Measurements from ENCODE around the gene ZAR1L.
A peak's percentile ranks its signal among the peaks of the same experiment; 100 is the strongest.

ZAR1L gene

DNA sequence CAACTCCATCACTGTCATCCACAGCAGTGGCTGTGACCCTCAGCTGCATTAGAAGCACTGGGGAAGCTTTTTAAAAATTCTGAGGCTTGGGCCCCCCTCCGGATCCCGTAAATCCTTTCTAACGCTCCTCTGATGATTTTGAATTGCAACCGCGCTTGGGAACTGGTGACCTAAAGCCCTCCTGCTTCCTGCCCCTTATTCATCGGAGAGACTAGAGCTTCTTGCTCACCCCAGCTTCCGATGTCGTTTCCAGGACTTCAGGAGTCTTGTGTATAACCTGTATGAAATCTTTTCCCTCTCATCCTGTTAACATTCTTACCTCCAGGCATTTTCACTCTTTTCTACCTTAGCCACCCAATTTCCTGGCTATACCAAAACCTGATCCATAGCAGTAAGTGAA, 14.8 kb downstream of the ZAR1L start:
- no peak for DNase-seq

DNA sequence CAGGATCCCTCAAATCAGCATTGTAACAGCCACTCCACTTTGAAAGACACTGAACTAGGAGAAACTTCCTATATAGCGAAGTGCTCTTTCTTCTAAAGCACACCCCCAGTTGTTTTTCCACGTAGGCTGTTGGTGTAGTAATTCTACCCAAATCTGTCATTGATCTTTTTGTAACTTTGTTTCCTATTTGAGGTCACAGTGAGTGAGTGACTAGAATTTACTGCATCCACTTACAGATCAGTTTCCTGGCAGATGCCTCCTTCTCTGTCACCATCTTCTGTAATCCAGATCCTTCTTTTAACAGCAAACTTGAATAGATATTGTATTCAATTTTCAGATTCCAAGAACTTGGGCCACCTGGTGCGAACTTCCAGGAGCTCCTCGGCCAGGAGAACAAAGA, 15.3 kb downstream of the ZAR1L start:
- no peak for DNase-seq

DNA sequence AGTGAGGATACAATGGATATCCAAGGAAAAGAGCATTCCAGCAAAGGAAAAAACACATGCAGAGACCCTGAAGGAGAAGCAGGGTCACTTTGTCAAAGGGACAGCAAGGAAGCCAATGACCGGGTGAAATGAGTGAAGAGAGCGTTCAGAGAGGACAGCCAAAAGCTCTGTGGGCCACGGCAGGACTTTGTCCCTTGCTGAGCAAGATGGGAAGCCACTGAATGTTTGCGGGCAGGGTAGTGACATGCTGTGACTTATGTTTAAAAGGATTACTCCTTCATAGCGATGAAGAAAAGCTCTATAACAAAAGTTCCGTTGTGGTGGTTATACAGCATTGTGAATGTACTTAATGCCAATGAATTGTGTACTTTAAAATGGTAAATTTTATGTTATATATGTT, 16.5 kb downstream of the ZAR1L start:
- no peak for DNase-seq

DNA sequence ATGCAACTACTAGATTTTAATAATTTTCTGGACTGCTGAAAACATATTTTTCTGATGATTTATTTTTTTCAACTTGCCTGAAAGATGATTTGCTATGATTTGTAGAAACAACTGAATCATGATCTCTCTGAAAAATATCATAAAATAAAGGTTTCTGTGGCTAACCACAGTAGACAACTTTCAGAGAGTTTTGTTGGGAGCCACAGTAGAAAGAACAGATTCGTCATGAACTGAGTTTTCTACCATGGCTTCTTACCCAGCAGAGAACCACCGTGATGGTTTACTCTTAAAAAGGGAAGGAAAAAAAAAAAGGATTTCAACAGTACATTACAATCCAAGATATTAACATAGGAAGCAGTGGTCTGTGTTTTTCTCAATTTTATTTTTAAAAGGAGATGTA, 18.0 kb downstream of the ZAR1L start:
- no peak for DNase-seq

DNA sequence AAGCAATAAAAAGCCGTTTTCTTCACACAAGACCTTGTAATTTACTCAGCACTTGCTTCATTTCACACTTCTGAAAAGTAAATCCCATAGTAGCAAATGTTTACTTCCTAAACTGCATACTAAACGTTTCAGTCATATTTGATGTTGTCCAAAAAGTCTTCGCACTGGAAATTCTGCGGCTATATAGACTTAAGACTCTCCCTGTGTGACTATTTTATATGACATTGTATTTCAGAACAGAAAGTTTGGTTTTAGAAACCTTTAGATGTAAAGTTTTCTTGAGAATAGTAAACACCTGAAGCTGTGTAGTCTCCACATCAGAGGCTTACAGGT, 29.6 kb downstream of the ZAR1L start:
- DNase-seq = no peak

DNA sequence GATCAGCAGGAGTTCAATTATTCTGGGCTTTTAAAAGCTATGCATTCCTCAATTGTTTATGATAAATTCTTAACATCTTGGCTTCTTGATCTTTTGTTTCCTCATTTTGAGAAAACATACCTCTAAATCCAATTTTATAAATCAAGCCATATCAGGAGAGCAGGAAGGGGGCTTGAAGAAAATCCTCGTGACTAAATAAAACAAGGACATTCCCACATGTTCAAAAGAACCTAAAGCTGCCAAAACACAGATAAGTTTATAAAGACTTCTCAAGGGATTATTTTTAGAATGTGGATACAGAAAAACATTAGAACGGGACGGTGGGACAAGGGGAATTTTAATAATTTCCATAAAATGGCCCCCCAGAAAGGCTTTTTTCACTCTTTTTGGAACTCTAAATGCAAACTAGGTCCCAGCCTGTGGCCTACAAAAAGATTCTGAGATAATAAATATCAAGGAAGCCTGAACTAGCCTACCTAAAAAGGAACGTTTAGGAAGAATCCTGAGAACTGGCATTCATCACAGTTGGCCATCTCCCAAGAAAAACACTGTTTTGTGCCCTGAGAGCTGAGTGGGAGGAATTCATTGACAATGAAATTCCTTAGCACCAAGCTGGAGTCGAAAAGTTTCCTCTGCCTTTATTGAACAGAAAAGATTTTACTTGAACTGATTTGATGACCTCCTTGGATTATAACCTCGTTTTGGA, 30.1 kb downstream of the ZAR1L start:
- DNase-seq = no peak

DNA sequence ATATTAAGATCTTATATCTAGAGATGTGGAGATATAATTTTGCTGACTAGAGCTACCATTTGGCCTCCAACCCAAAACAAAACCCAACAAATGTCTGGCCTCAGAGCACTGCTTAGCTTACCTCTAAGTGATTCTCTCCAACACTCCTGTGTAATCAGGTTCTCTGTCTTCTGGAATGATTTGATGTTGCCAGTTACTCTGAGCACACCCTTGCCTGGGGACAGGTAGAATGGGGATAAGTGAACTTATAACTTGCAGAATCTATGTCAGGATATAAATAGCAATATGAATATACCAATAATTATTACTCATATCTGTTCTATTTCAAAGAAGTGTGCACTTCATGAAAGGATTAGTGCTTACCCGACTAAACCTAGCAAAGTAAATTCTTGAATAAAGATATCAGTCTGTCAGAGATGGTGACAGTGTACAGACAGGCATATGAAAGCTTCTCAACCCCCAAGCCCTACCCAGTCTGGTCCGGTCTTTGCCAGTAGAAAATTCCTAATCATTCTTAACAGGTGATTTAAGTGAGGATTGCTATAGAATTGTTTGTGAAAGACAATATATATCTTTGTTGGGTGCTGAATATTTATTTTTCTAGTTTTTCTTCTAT, 33.0 kb downstream of the ZAR1L start:
- no peak for DNase-seq

DNA sequence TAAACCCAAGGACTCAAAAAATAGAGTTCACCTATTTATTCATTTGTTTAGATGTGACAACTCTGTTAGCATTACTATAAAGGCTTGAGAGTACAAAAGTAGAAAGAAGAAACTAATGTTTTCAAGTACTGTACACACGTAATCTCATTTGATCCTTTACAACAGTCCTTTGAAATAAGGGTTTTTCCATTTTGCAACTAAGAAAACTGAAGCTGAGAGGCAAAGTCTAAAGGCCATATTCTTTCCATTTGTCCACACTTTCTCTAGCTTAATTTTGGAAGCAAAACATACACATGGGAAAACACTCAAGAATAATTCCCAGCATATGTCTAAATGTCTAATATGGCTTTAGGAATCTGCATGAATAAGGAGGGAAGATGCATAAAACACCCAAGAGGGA, 34.1 kb downstream of the ZAR1L start:
- DNase-seq = no peak

DNA sequence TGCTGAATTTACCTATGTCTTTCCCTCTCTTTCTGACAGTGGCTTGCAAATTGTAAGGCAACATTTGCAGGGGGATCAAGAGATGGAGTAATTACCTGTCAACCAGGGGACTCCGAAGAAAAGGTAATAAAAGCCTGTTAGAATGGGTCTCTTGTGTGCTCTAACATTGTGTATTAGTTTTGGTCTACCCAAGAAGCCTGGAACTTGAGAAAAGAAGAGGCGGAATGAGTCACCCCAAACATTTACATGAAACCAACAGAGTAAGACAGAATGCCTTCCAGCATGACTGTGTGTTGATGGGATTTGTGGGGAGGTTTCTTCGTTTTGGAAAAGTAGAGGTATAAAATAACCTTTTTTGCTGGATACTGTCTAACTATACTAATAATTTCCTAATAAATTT, 36.7 kb downstream of the ZAR1L start:
- DNase-seq = no peak

DNA sequence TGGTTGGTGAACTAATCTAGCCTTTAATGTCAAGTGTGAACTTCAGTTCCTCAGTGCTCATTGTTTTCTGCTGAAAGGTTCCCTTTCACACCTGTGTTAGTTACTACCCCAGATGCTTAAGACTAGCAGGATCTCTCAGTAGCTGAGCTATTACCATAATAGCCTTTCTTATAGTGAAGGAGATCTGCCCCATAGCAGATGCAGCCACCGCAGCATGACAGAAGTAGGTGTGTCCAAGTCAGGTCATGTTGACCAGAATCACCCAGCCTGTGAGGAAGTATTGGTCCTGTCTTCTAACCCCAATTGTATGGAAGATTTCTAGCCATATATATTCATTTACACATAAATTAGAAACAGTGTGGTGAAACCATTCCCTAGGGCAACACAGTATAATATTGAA, 37.3 kb downstream of the ZAR1L start:
- no peak for DNase-seq

DNA sequence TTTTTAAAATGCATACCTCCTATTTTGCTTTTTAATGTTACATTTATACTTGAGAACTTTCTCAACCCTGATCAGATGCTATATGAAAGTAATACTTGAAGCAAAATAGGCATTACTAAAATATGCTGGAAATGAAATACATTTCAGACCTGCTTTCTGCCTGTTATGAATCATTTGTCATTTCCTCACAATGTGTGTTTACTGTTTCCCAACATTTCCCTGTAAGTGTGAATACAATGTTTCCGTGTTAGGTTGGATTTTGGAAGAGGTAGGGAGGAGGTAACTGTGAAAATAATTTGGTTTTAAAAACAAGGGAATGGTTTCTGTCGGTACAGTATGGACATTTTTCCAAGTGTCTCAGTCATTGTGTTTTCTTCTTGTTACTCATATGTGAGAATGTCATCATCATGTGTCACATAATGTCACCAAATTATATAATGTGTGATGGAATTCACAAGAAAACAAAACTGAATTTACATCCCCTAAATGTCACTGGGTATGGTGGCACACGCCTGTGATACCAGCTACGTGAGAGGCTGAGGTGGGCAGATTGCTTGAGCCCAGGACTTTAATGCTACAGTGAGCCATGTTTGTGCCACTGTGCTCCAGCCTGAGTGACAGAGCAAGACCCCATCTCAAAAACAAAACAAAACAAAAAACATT, 43.0 kb downstream of the ZAR1L start:
- DNase-seq = no peak

DNA sequence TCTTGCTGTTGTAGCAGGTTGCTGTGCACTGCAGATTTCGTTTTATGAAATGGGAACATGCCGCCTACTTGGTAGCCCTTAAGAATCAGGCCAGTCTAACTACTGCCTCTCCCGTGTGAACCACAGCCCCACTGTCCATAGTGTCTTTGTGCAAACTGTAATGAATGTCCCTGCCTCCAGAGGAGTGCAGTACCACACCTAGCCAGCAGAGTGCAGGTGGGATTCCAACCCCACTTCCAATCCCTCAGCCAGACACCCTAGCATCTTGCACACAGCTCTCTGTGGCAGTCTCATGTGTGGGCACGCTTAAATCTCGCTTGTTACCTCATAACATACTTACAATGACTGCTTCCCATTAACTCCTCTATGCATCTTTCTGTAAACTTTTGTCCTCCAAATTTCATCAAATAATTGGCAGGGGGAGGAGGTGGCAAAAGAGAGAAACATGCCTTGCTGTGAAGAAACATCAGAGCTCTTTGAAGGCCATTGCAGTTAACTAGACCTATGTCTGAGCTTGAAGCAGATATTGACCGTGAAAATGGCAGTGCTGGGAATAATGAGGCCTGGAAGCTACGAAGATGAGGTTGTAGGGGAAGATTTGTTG, 47.2 kb downstream of the ZAR1L start:
- DNase-seq = peak; percentile 57

DNA sequence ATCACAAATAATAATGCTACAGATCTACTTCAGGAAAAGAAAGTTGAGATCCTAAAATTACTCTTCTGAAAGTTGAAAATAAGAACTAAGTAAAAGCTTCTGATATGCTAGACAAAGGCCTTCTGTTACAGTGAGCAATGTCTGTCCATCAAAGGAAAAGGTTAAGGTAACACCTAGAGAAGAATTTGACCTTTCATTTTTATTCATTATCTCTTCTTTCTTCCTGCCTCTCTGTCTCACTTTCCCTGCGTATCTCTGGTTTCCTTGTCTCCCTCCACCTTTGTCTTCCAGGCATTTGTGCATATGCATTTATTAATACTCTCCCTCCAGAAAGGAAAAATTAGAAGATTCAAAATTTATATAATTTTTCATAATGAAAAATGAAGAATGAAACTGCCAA, 49.0 kb downstream of the ZAR1L start:
- no peak for DNase-seq

DNA sequence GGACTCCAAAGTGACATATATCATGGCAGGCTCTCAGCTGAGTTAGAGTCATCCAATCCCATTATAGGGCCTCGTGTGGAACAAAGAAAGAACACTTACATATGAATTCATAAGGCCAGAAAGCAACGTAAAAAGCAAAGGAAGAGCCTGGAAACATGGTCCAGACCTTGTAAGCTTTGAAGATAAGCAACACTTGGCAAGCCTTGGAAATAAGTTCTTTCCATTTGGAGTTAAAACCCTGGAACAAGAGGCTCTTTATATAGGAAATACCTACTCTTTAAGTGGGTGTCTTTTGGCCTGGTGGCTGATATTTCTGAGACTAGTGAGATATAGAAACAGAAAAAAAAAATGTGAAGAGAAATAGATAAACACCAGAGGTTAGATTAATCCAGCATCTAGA, 49.4 kb downstream of the ZAR1L start:
- DNase-seq = no peak

DNA sequence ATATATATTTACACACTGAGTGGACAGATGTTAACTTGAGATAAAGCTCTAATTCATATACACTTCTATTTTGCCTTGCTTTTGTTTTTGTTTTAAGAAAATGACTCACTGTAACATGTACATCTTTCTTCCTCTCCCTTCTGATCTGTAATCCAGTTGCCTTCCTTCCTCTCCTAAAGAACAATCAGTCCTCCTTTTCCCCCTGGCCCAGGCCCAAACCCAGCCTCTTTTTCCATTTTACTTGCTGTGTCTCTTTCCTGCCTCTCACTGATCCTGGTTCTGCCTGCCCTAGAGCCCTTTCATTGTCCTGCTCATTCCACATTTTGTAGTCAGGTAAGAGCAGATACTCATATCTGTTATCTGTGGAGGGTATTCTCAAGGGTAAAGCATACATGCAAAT, 50.8 kb downstream of the ZAR1L start:
- DNase-seq = no peak

DNA sequence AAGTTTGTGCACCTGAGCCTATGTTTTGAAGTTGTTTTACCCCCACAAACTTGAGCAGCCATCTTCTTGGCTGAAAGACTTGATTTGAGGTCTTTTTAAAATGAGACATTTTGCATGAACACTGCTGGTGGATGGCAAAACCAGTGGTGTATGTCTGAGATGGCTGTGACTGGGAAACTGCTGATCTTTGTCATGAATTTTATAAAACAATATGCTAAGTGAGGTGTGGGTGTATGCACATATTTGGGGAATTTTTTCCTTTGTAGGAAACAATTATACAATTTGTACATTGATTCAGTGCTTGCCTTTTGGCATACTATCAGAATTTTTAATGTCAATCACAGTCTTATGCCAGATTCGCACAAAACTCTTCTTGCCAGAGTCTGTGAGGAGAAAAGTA, 52.5 kb downstream of the ZAR1L start:
- no peak for DNase-seq

DNA sequence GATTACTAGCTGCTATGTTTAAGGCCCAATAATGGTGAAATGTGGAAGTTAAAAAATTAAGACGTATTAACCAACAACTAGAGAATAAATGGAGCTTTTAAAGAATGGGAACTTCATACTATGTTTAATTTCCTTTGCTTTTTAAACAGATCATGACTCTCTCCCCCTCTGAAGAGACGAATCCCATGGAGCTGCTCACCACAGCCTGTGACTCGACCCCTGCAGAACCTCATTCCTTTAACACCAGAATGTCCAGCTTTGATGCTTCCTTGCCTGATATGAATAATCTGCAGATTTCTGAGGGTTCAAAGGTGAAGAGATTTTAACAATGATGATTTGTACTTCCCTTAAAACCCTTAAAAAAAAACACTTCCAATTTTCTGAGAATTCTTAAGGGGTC, 53.0 kb downstream of the ZAR1L start:
- DNase-seq = no peak

DNA sequence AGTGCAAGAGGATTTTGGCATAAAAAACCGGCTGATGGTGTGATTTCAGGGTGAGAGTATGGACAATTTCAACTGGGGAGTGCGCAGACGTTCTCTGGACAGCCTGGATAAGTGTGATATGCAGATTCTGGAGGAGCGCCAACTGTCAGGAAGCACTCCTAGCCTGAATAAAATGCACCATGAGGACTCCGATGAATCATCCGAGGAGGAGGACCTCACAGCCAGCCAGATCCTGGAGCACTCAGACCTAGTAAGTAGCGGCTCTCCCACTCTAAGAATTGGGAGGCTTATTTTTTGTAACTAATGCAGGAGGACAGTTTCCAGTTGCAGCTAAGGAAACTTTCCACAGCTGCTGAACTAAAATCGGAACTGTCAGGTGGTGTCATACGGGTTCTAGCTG, 53.6 kb downstream of the ZAR1L start:
- peak; percentile 43 for DNase-seq

DNA sequence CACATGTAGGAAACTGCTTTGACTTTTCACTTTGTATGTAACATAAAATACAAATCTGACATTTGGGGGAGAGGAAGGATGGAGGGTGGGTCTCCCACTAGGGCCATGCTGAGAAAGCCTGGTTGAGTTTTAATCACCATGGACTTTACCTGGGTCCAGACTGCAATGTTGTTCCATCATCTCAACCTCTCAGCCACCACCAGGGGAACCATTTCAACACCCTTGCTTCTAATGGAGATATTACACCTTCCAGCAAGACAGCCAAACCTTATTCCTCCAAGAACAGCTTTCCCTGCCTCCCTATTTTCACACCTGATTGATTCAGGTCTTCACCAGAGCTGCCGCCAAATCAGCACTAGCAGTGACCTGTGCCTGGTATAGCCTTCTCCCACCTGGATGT, 56.0 kb downstream of the ZAR1L start:
- no peak for DNase-seq

DNA sequence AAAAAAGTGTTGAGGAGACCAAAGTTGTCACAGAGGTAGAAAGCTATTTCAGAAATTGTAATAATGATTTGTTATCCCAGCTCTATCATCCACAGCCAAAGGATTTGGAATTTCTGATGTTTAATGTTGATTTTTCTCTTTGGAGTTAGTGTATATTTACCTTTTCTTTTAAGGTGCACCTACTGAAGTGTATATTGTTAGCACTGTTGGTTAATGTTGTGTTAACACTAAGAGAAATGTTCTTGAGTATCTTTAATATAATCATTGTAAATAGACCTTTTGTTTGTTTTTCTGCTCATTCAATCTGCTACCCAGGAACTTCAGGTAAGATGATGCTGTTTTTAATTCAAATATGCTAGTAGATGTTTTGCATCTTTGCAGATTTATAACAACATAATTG, 57.5 kb downstream of the ZAR1L start:
- DNase-seq = no peak

DNA sequence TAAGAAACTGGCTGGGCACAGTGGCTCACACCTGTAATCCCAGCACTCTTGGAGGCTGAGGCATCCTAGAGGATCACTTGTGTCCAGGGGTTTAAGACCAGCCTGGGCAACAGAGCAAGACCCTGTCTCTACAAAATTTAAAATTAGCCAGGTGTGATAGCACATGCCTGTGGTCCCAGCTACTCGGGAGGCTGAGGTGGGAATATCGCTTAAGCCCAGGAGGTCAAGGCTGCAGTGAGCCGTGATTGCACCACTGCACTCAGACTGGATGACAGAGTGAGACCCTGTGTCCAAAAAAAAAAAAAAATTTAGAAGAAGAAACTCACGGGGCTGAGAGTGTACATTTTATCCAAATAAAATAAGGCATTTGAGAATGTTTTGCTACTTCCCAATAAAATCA, 58.9 kb downstream of the ZAR1L start:
- DNase-seq = no peak

DNA sequence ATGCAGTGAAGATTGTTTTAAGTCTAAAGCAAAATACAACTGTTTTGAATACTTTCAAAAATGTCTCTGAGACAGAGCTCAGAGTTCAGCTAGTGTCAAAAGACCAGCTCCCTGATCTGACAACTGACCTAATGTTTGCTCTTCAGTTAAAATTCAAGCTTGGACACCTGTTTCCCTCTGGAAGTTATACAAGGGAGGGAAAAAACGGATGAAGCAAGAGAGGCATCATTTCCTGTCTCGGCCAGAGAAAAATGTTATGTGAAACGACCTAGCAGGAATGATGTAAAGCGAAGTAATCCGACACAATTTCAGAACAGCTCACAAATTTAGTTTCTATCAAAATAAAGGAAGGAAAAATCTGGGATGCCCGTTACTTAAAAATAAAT, 59.4 kb downstream of the ZAR1L start:
- DNase-seq = no peak

DNA sequence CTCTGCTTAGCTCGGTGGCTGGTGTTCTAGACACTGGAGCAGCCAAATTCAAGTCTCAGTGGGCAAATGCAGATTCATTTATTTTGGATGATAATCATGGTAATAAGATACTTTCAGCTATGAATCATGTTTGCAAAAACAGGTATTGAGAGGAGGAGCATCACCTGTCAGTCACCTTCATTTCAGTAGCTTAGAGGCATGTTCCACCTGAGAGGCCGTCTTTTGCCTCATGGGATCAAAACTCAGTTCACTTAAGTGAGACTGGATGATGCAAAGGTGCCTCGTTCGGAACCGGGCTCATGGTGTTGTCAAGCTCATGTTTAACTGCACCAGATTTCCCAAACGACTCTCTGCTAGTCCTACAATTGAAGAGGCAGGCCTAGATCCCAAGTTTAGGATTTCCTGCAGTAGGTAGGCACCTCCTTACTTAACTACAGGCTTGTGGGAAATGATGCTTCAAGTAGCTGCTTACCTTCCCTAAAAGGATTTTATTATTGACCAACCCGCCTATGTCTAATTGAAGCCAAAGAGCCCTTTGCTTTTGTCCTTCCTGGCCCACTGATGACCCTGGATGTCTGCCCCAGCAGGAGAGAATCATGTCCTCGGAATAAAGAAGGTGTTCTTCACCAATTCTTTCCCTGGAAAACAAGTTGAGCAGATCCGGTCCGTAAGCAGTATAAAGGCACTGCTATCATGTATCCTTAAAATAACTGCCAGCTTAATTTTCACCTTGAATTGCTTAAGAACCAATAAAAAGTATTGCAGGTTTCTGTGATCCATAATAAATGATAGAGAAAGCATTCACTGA, 60.0 kb downstream of the ZAR1L start:
- DNase-seq = no peak

DNA sequence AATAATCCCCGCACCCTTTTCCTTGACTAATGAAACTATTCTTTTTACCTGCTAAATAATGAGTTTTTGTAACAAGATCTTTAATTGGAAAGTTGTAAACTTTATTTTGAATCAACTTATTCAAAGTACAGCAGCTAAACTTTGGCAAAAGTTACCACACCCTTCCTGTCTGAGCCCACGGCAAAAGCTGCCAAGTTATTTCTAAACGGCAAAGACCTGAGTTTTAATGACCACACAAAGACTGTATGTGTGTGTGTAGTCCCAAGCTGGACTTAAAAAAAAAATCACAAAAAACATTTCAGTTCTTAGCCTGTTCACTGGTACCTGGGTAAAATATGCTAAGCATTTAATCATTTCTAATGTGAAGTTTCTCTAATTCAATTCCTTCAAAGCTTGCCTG, 60.7 kb downstream of the ZAR1L start:
- peak; percentile 28 for DNase-seq
